Measurements from ENCODE around the gene RPN2.

The RPN2 gene

DNA sequence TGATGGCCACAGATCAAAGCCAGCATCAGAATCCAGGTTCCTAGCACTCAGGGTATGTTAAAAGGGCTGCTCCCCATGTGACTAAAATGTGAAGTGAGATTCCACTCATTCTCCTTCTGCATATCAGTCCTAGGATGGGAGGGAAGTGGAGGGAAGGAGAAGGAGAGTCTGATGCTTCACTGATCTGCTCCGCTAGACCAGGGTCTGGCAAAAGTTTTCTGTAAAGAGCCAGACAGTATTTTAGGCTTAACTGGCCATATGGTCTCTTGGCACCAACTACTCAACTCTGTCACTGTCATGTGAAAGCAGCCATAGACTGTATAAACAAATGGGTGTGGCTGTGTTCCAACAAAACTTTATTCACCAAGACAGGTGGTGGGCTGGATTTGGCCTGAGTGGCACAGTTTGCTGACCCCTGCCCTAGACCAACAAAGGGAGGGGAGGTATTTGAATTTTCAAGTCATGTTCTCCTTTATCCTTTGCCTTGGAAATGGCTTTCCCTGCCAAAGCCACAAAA is 59.9 kb downstream of the RPN2 start:
- Histone ChIP-seq H3K9me2 (replicated peaks; ENCODE audit: insufficient read depth, low read length) (no peaks in the 10 kb centered on the region), H3K27ac (ENCODE audit: low read depth, low read length) (no peak overlapping the region), H3K27me3 (ENCODE audit: low read length) (no peaks in the 10 kb centered on the region), H3K9me3 (ENCODE audit: insufficient read depth, low read length) (no peaks in the 10 kb centered on the region), H3K4me2 (ENCODE audit: low read depth, low read length, poor library complexity, severe bottlenecking) (no peak overlapping the region), H3K79me2 (ENCODE audit: insufficient read depth, low read length) (no peaks in the 10 kb centered on the region), H3K36me3 (ENCODE audit: low read length) (peaks cover 23% of the 10 kb centered on the region), H2AFZ (ENCODE audit: low read depth, low read length, severe bottlenecking) (no peak overlapping the region), H4K20me1 (ENCODE audit: low read depth, low read length) (no peaks in the 10 kb centered on the region), H3K9ac (ENCODE audit: low read length) (no peak overlapping the region), H3F3A (ENCODE audit: insufficient read depth) (no peaks in the 10 kb centered on the region), H3K4me3 (ENCODE audit: insufficient read depth, low read length, poor library complexity, severe bottlenecking) (no peak overlapping the region)
- TF ChIP-seq EZH2phosphoT487 (conservative IDR thresholded peaks at IDR 0.05; ENCODE audit: low read length) = no peak
- TF ChIP-seq, protein P1, sequence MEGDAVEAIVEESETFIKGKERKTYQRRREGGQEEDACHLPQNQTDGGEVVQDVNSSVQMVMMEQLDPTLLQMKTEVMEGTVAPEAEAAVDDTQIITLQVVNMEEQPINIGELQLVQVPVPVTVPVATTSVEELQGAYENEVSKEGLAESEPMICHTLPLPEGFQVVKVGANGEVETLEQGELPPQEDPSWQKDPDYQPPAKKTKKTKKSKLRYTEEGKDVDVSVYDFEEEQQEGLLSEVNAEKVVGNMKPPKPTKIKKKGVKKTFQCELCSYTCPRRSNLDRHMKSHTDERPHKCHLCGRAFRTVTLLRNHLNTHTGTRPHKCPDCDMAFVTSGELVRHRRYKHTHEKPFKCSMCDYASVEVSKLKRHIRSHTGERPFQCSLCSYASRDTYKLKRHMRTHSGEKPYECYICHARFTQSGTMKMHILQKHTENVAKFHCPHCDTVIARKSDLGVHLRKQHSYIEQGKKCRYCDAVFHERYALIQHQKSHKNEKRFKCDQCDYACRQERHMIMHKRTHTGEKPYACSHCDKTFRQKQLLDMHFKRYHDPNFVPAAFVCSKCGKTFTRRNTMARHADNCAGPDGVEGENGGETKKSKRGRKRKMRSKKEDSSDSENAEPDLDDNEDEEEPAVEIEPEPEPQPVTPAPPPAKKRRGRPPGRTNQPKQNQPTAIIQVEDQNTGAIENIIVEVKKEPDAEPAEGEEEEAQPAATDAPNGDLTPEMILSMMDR (IDR thresholded peaks at IDR 0.05; ENCODE audit: insufficient read depth, low read length, poor library complexity, severe bottlenecking) = no peak

DNA sequence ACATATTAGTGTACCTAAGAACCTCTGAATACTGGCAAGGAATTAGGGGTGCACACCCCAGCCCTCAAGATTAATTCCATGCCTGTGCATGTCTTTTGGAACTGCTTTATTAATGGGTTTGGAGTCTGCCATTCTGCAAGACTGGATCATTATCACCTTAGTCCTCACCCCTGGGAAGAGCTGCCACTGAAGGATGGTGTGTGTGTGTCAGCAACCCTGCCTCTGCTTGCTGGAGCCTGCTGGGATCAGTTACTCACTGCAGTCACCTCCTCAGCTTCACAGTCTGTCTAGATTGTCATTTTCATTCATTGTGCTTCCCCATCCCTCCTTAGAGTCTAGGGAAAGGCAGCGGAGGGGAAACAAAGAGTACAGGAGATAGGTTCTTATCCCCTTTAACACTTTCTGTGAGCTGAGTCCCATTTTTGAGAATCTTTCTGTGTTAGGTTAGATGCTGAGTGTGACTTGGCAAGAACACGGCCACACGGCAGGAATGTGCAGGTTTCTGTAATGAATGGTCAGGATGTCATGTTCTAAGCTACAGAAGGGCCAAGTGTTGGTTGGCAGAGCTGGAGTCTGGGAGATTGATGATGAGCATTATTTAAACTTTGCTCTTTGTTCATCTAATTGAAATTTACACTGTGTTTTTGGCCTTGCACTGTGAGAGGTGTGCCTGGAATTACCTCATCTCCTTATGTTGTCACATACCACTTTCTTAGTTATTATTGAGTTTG is 61.4 kb downstream of the RPN2 start:
- Histone ChIP-seq H3F3A (ENCODE audit: insufficient read depth) (no peaks in the 10 kb centered on the region), H4K20me1 (ENCODE audit: low read depth, low read length) (no peaks in the 10 kb centered on the region), H3K27me3 (ENCODE audit: low read length) (no peaks in the 10 kb centered on the region), H3K79me2 (ENCODE audit: insufficient read depth, low read length) (no peaks in the 10 kb centered on the region), H3K9me2 (replicated peaks; ENCODE audit: insufficient read depth, low read length) (no peaks in the 10 kb centered on the region), H3K36me3 (ENCODE audit: low read length) (peaks cover 23% of the 10 kb centered on the region), H3K9me3 (ENCODE audit: insufficient read depth, low read length) (no peaks in the 10 kb centered on the region), H3K9ac (ENCODE audit: low read length) (no peak overlapping the region), H2AFZ (ENCODE audit: low read depth, low read length, severe bottlenecking) (no peak overlapping the region), H3K4me2 (ENCODE audit: low read depth, low read length, poor library complexity, severe bottlenecking) (no peak overlapping the region), H3K4me3 (ENCODE audit: insufficient read depth, low read length, poor library complexity, severe bottlenecking) (no peak overlapping the region), H3K27ac (ENCODE audit: low read depth, low read length) (no peak overlapping the region)
- TF ChIP-seq EZH2phosphoT487 (conservative IDR thresholded peaks at IDR 0.05; ENCODE audit: low read length) = no peak
- TF ChIP-seq, protein P1 (IDR thresholded peaks at IDR 0.05; ENCODE audit: insufficient read depth, low read length, poor library complexity, severe bottlenecking) = no peak

DNA sequence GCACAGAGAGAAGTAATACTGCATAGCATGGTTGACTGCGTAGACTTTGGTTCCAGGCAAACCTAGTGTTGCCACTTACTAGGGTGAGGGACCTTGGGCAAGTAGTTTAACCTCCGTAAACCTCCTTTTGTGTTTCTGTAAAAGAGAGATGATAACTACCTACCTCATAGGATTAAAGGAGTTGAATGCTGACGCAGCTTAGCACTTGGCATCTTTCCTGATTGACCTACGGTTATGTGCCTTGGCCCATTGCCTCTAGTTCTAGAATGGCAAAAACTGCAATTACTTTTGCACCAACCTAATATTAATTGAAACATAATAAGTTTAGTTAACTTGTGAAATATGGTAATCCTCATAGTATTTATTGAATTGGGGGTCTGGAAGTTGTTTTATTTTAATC is 63.4 kb downstream of the RPN2 start:
- Histone ChIP-seq H4K20me1 (ENCODE audit: low read depth, low read length) (no peaks in the 10 kb centered on the region), H3K9ac (ENCODE audit: low read length) (no peak overlapping the region), H3K36me3 (ENCODE audit: low read length) (peaks cover 21% of the 10 kb centered on the region), H3K27ac (ENCODE audit: low read depth, low read length) (no peak overlapping the region), H2AFZ (ENCODE audit: low read depth, low read length, severe bottlenecking) (no peak overlapping the region), H3K79me2 (ENCODE audit: insufficient read depth, low read length) (no peaks in the 10 kb centered on the region), H3K9me2 (replicated peaks; ENCODE audit: insufficient read depth, low read length) (no peaks in the 10 kb centered on the region), H3K27me3 (ENCODE audit: low read length) (no peaks in the 10 kb centered on the region), H3F3A (ENCODE audit: insufficient read depth) (no peaks in the 10 kb centered on the region), H3K4me3 (ENCODE audit: insufficient read depth, low read length, poor library complexity, severe bottlenecking) (no peak overlapping the region), H3K9me3 (ENCODE audit: insufficient read depth, low read length) (no peaks in the 10 kb centered on the region), H3K4me2 (ENCODE audit: low read depth, low read length, poor library complexity, severe bottlenecking) (no peak overlapping the region)
- TF ChIP-seq EZH2phosphoT487 (conservative IDR thresholded peaks at IDR 0.05; ENCODE audit: low read length) = no peak
- TF ChIP-seq, protein P1 (IDR thresholded peaks at IDR 0.05; ENCODE audit: insufficient read depth, low read length, poor library complexity, severe bottlenecking) = no peak

Data from SU-DHL-6 (cell line).